ENCODE measurements around the gene GRIP2. TPM values are rescaled to one million over a fixed set of nuclear protein-coding genes. Genes with fewer than 3 reads are reported as not detected.
A peak's percentile ranks its signal among the peaks of the same experiment; 100 is the strongest.

Gene GRIP2
- total RNA-seq, 4 donors from 2014 or later: 0.77 to 8.0 (median 2.1) TPM

GRCh38 chr3:14441240-14441919, 98.8 kb downstream of the GRIP2 start:
- TF ChIP-seq POLR2A (IDR thresholded peaks at IDR 0.05) (no peak), CTCF (IDR thresholded peaks at IDR 0.05) (no peak)
- no peaks in the 10 kb centered on the region for H3K36me3 ChIP-seq
- peak overlapping the region in 1 of 2 donors; percentile 21 for H3K27ac ChIP-seq
- DNase-seq: no peak
- intact Hi-C loops (cut with DNase I; ENCODE audit: low total_unique reads): no loop called here
- no peak overlapping the region for H3K4me3 ChIP-seq
- no peaks in the 10 kb centered on the region for H3K9me3 ChIP-seq
- H3K27me3 ChIP-seq: no peaks in the 10 kb centered on the region
- H3K4me1 ChIP-seq: peaks cover 0 to 15% of the 10 kb centered on the region in 2 donors

- no peak overlapping the region for H3K4me3 ChIP-seq
- no peaks in the 10 kb centered on the region for H3K9me3 ChIP-seq
- peaks cover 0 to 15% of the 10 kb centered on the region in 2 donors for H3K4me1 ChIP-seq
- intact Hi-C loops (cut with DNase I; ENCODE audit: low total_unique reads): no loop called here
- H3K36me3 ChIP-seq: no peaks in the 10 kb centered on the region
- no peak for DNase-seq
- peak overlapping the region in 1 of 2 donors; percentile 41 for H3K27ac ChIP-seq
- no peak for TF ChIP-seq POLR2A (IDR thresholded peaks at IDR 0.05)
- no peak for TF ChIP-seq CTCF (IDR thresholded peaks at IDR 0.05)
- H3K27me3 ChIP-seq: no peaks in the 10 kb centered on the region
Measured at GRCh38 chr3:14440531-14441239, 99.5 kb downstream of the GRIP2 start.

GRCh38 chr3:14440168-14440518, 100.0 kb downstream of the GRIP2 start:
- TF ChIP-seq CTCF (IDR thresholded peaks at IDR 0.05) (no peak), POLR2A (IDR thresholded peaks at IDR 0.05) (no peak)
- H3K36me3 ChIP-seq: no peaks in the 10 kb centered on the region
- H3K9me3 ChIP-seq: no peaks in the 10 kb centered on the region
- H3K27me3 ChIP-seq: no peaks in the 10 kb centered on the region
- no peak for DNase-seq
- peak overlapping the region in 1 of 2 donors; percentile 41 for H3K27ac ChIP-seq
- intact Hi-C loops (cut with DNase I; ENCODE audit: low total_unique reads): no loop called here
- no peak overlapping the region for H3K4me3 ChIP-seq
- peaks cover 0 to 15% of the 10 kb centered on the region in 2 donors for H3K4me1 ChIP-seq

- Histone ChIP-seq H3K4me1 (peaks cover 0 to 15% of the 10 kb centered on the region in 2 donors), H3K4me3 (no peak overlapping the region), H3K9me3 (no peaks in the 10 kb centered on the region), H3K27ac (peak overlapping the region in 1 of 2 donors; percentile 41), H3K36me3 (no peaks in the 10 kb centered on the region), H3K27me3 (no peaks in the 10 kb centered on the region)
- peak; percentile 50 to 63 for DNase-seq
- no peak for TF ChIP-seq CTCF (IDR thresholded peaks at IDR 0.05)
- intact Hi-C loops (cut with DNase I; ENCODE audit: low total_unique reads): no loop called here
Measured at GRCh38 chr3:14439501-14440167, 100.5 kb downstream of the GRIP2 start.

Small RNA genes lying within 50 kb of the gene (small RNA-seq; reads per million reads assigned to genes)
- gene RNU6-905P: not detected

Other genes starting within 250 kb of the GRIP2 start
- gene SLC6A6, start 137.7 kb downstream of the GRIP2 start, total RNA-seq: 10 to 100 TPM; 15.9 to 37.5 (median 18.0) TPM
- 10 to 100 TPM in 2 of 4 donors, 1 to 10 TPM in 2; 5.3 to 33.1 (median 14.4) TPM for gene CCDC174, start 111.4 kb upstream of the GRIP2 start, total RNA-seq
- under 1 TPM in 2 of 4 donors, not detected in 2; 0.07 to 0.73 TPM for gene C3orf20, start 134.8 kb upstream of the GRIP2 start, total RNA-seq